Keratinocyte (primary cell): Measurements from ENCODE around the gene CALML3. TPM values are rescaled to one million over a fixed set of nuclear protein-coding genes. Genes with fewer than 3 reads are reported as not detected.

Source experiments
- DNase-seq: peaks from one replicate; pipeline ENCODE4 v3.0.0-alpha.2; 2011; ENCODE audit warnings: low read depth, missing footprints, low spot score
- FAIRE-seq: peaks from 2 replicates; lab custom pipeline; 2011; peaks lifted over from hg19 to GRCh38; lab: Jason Lieb, UNC
- H2AFZ ChIP-seq: 2 replicates; pipeline ENCODE4 v1.6.0; 2012; ENCODE audit warnings: low read length, control low read depth, inconsistent platforms; ENCODE audit not compliant: control insufficient read depth
- H3K27ac ChIP-seq: 2 replicates; pipeline ENCODE4 v1.5.1; 2011; ENCODE audit warnings: low read length; ENCODE audit not compliant: control insufficient read depth, insufficient read depth
- H3K27me3 ChIP-seq: 3 replicates; pipeline ENCODE4 v1.6.0; 2011; ENCODE audit warnings: low read length; ENCODE audit not compliant: control insufficient read depth, insufficient read depth; ENCODE audit errors: extremely low read depth
- H3K36me3 ChIP-seq, 2 experiments: 2 replicates in 1 of 2; 3 replicates in 1 of 2; pipeline ENCODE4 v1.5.1; 2011; ENCODE audit warnings: low read length in 2 of 2, mild to moderate bottlenecking in 1 of 2; ENCODE audit not compliant: control insufficient read depth in 2 of 2, insufficient read depth in 2 of 2; ENCODE audit errors: extremely low read depth in 1 of 2
- H3K4me1 ChIP-seq: 3 replicates; pipeline ENCODE4 v1.5.1; 2011; ENCODE audit warnings: low read length; ENCODE audit not compliant: control insufficient read depth, insufficient read depth; ENCODE audit errors: extremely low read depth
- H3K4me2 ChIP-seq: 3 replicates; pipeline ENCODE4 v1.6.0; 2011; ENCODE audit warnings: low read depth, low read length; ENCODE audit not compliant: control insufficient read depth, insufficient read depth; ENCODE audit errors: extremely low read depth
- H3K4me3 ChIP-seq, 3 experiments: fragments of 200-600 bp in 1 of 3; sonication (generic) in 1 of 3; 2 replicates in 2 of 3; 3 replicates in 1 of 3; pipeline ENCODE4 v1.5.1; 2011 to 2016; ENCODE audit warnings: low read length in 3 of 3, mild to moderate bottlenecking in 3 of 3, control low read depth in 2 of 3, inconsistent platforms in 1 of 3, low read depth in 1 of 3, mixed read lengths in 1 of 3, mixed run types in 1 of 3, moderate library complexity in 1 of 3; ENCODE audit not compliant: control insufficient read depth in 2 of 3, insufficient read depth in 2 of 3; ENCODE audit errors: extremely low read depth in 1 of 3
- H3K79me2 ChIP-seq: 2 replicates; pipeline ENCODE4 v1.6.0; 2012; ENCODE audit warnings: low read length; ENCODE audit not compliant: control insufficient read depth, insufficient read depth
- H3K9ac ChIP-seq: 3 replicates; pipeline ENCODE4 v1.6.0; 2011; ENCODE audit warnings: low read length; ENCODE audit not compliant: control insufficient read depth, insufficient read depth; ENCODE audit errors: extremely low read depth
- H3K9me1 ChIP-seq: 3 replicates; pipeline ENCODE4 v1.6.0; 2011; ENCODE audit warnings: low read length; ENCODE audit not compliant: control insufficient read depth, insufficient read depth; ENCODE audit errors: extremely low read depth
- H3K9me3 ChIP-seq: 2 replicates; pipeline ENCODE4 v1.5.1; 2012; ENCODE audit warnings: low read depth, low read length; ENCODE audit not compliant: control insufficient read depth
- H4K20me1 ChIP-seq: 3 replicates; pipeline ENCODE4 v1.6.0; 2011; ENCODE audit warnings: low read length; ENCODE audit not compliant: control insufficient read depth, insufficient read depth; ENCODE audit errors: extremely low read depth
- CTCF ChIP-seq, 3 experiments: IDR thresholded peaks in 1 of 3; conservative IDR thresholded peaks in 1 of 3; optimal IDR thresholded peaks in 1 of 3; 2 replicates in 2 of 3; 3 replicates in 1 of 3; pipeline versions ENCODE3 to v1.5.1; 2011; ENCODE audit warnings: low read length in 3 of 3, mild to moderate bottlenecking in 3 of 3, moderate library complexity in 2 of 3, control low read depth in 1 of 3, inconsistent platforms in 1 of 3; ENCODE audit not compliant: insufficient read depth in 2 of 3; ENCODE audit errors: extremely low read depth in 1 of 3
- EZH2 ChIP-seq: IDR thresholded peaks from one replicate; pipeline ENCODE4 v1.6.1; 2012; ENCODE audit warnings: inconsistent platforms, mild to moderate bottlenecking, low read length, moderate library complexity
- dilution Hi-C: fragments of 300-500 bp; cut with MboI; formaldehyde crosslinking; loops from one replicate; pipeline ENCODE4 v1.7.0; 2020; ENCODE audit warnings: low sequenced_read_pairs; ENCODE audit not compliant: extremely low pct_ligation_motif_present
- polyA plus RNA-seq, 5 experiments: library from polyadenylated mRNA; depleted of rRNA in 3 of 5; stranded (reverse) in 3 of 5; stranded (forward) in 1 of 5; unstranded in 1 of 5; fragments of >200 nt; gene quantifications; 1 replicate in 1 of 5; 2 replicates in 3 of 5; 3 replicates in 1 of 5; pipeline versions ENCODE4 v1.2.1 to v1.2.3, GENCODE V29; 2011 to 2012; ENCODE audit warnings: missing spikeins in 2 of 5, low read depth in 1 of 5, low replicate concordance in 1 of 5

Gene CALML3
- polyA plus RNA-seq, 1 donor (not counting 4 experiments of a cell fraction or from before 2014, with no cell fraction given): 7.6 TPM

DNA sequence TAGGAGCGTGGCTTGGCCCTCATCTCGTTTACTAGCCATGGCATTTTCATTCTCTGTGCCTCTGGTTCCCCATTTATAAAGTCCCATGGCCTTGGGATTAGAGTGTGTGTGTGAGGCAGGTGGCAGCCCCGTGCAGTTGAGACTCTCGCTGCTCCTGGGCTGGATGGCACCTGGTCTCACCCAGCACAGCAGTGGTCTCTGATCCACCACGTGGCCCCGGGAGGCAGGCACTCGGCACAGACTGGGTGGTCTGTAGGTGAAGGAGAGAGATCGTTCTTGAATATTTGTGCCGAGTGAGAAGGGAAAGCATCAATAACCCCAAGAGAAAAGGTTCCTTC is 50.4 kb downstream of the CALML3 start:
- no peak overlapping the region for H3K4me2 ChIP-seq
- DNase-seq (no peak), FAIRE-seq (no peak)
- no peaks in the 10 kb centered on the region for H3K36me3 ChIP-seq
- no peak overlapping the region for H3K27ac ChIP-seq
- H3K9me1 ChIP-seq: no peaks in the 10 kb centered on the region
- dilution Hi-C loops: no loop called here
- no peak overlapping the region for H3K4me3 ChIP-seq
- no peak for TF ChIP-seq EZH2
- peaks cover 18% of the 10 kb centered on the region for H3K4me1 ChIP-seq
- no peaks in the 10 kb centered on the region for H3K27me3 ChIP-seq
- H3K9me3 ChIP-seq: no peaks in the 10 kb centered on the region
- no peak overlapping the region for H2AFZ ChIP-seq
- no peaks in the 10 kb centered on the region for H3K79me2 ChIP-seq
- H4K20me1 ChIP-seq: no peaks in the 10 kb centered on the region
- no peak overlapping the region for H3K9ac ChIP-seq

DNA sequence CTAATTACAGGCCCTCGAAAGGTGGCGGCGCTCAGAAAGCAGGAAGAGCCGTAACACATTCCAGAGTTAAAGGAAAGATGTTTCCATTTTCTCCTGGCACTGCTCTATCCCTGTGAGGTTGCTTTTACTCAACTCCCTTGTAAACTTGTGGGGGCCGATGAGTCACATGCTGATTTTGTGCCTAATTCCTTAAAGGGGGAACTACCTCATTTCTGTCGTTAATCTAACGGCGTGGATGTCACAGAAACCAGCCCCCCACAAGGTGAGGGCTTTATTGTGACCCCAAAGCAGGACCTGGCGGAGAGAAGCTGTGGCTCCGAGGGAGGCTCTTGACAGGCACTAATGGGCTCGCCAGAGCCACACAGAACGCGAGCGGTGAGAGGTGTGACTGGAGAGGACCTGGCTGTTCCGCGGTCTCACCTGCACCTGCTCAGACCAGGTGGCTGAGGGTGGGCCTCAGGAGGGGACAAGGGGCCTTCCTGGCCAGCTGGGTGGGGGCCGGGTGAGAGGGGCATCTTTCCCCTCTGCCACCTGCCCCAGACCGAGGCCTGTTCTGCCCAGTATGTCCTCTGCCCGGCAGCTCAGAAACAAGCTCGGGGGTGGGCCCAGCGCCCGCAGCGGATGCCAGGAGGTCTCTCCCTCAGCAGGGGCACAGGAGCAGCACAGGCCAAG is 50.9 kb downstream of the CALML3 start:
- Histone ChIP-seq H3K4me3 (no peak overlapping the region), H3K79me2 (no peaks in the 10 kb centered on the region), H2AFZ (no peak overlapping the region), H3K9me3 (no peaks in the 10 kb centered on the region), H3K4me2 (no peak overlapping the region), H4K20me1 (no peaks in the 10 kb centered on the region), H3K36me3 (no peaks in the 10 kb centered on the region), H3K9me1 (no peaks in the 10 kb centered on the region), H3K9ac (no peak overlapping the region), H3K4me1 (peaks cover 18% of the 10 kb centered on the region), H3K27ac (no peak overlapping the region), H3K27me3 (no peaks in the 10 kb centered on the region)
- no peak for DNase-seq
- TF ChIP-seq EZH2: no peak
- no peak for TF ChIP-seq CTCF (optimal IDR thresholded peaks at IDR 0.05 in 1 of 3, IDR thresholded peaks at IDR 0.05 in 1 of 3, conservative IDR thresholded peaks at IDR 0.05 in 1 of 3; ENCODE audit: extremely low read depth in 1 of 3, insufficient read depth in 2 of 3, low read length in 3 of 3)
- peak; percentile 13 for FAIRE-seq
- dilution Hi-C loops: no loop called here
